NCI-H2029 treated with DMSO at 0.1 percent for 48 hours (cell line): Measurements from ENCODE around the gene SYT5.
"Not testable (repeated sequence)": the region's sequence is repeated elsewhere in the genome, so short reads cannot be mapped to it uniquely, and the experiment has no call there.

ENCODE experiments used
- DNase-seq: peaks from one replicate; lab custom pipeline; 2025; lab: John Stamatoyannopoulos, UW

The SYT5 gene

DNA sequence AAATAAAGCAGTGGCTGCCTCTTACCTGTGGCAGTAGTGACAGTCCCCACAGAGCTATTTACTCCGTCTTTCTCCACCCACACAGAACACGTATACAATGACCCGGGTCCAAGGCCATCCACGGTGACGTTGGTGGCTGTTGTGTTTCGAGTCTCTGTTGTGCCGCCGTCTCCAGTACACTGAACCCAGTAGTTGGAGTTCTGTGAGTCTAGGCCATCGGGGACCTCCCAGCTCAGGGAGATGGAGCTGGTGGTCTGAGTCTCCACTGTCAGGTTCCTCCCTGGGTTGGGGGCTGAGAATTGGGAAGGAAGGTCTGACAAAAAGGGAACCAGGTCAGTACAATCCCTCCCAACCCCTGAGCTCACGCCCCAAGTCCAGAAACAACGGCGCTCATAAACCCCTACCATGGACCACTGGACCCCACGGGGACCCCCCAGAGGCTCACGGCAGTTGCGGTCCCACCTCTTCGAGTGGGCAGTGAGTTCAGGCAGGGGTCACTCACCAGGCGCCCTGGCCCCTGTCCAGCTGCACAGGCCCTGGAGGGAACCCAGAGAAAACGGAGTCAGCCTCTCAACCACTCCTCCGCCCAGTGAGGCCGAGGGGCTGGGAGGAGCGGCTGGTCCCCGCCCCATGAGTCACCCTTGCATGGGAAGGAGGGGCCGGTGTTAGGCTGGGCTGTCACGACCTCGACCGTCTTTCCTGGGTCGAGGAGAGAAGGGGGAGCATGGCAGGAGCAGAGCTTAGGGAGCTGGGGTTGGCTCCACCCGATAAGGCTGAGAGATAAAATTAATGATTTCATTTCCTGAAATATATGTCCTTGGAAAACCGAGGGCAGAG lies 26.8 kb upstream of the SYT5 start:
- DNase-seq: peak; percentile 20

- not testable (repeated sequence) for DNase-seq
Observed at GRCh38 chr19:55202199-55202598, 22.1 kb upstream of the SYT5 start.

DNA sequence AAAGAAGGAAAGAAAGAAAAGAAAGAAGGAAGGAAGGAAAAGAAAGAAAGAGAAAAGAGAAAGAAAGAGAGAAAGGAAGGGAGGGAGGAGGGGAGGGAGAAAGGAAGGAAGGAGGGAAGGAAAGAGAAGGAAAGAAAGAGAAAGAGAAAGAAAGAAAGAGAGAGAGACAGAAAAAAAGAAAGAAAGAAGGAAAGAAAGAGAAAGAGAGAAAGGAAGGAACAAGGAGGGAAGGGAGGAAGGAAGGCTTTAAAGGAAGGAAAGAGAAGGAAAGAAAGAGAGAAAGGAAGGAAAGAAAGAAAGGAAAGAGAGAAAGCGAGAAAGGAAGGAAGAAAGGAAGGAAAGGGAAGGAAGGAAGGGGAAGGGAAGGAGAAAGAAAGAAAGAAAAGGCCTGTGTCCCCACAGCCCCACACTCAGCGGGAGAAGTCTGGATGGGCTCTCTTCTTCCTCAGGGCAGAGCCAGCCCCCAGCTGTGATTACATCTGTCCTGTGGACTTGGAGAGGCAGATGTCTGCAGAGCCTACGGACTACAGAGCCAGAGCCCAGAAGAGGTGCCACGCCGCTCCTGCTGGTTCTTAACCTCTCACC lies 19.6 kb upstream of the SYT5 start:
- no peak for DNase-seq

GRCh38 chr19:55198651-55199050 lies 18.6 kb upstream of the SYT5 start:
- no peak for DNase-seq

DNA sequence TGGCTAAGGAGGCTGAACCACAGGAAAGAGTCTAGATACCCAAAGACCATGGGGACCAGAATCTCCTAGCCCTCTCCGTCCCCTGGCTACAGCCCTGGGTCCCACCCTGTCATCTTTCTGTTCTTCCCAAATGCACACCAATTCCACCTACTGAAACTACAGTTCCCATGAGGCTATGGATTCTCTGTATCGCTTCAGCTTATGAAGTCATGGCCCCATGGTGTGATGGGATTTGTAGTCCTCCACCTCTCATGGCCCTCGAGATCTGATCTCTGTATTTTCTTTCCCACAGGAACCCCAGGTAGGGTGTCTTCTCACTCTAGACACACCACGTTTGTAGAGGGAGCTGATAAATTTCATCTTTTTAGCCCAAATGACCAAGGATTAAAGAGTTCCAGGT lies 17.4 kb upstream of the SYT5 start:
- DNase-seq: no peak

GRCh38 chr19:55196803-55197202 lies 16.7 kb upstream of the SYT5 start:
- DNase-seq: no peak

DNA sequence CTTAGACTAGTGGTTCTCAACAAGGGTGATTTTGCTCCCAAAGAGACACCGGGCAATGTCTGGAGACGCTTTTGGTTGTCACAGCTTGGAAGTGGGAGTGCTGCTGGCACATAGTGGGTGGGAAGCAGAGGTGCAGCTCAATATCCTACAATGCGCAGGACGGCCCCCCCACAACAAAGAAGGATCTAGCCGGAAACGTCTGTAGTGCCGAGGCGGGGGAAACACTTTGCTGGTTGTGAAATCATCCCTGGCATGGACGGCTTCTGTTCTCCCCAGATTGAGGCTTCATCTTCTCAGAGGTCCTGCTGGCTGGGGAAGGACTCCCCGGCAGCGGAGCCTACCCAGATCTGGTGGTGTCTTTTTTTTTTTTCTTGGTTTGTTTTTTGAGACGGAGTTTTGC lies 13.4 kb upstream of the SYT5 start:
- DNase-seq: no peak

- DNase-seq: no peak
Observed at GRCh38 chr19:55189403-55189835, 9.3 kb upstream of the SYT5 start.

- no peak for DNase-seq
Observed at GRCh38 chr19:55188625-55189024, 8.5 kb upstream of the SYT5 start.

- DNase-seq: no peak
Observed at GRCh38 chr19:55186080-55186479, 6.0 kb upstream of the SYT5 start.

DNA sequence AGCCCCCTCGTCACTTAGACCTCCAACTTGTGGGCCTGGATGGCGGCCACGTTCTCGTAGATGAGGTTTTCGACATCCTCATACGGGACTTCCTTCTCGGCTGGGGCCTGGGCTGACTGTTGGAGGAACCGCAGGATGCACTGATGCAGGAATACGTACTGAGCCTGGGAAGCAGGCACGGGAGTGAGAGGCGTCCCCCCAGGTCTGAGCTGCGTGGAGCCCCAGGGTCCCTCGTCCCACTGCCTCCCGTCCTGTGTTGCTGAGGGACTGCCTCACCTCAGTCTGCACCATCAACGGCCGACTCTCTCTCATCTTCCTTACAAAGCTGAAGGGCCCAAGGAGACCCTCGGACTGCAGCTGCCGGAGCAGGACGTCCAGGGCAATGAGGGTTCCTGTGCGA lies 1.7 kb upstream of the SYT5 start:
- DNase-seq: no peak

DNA sequence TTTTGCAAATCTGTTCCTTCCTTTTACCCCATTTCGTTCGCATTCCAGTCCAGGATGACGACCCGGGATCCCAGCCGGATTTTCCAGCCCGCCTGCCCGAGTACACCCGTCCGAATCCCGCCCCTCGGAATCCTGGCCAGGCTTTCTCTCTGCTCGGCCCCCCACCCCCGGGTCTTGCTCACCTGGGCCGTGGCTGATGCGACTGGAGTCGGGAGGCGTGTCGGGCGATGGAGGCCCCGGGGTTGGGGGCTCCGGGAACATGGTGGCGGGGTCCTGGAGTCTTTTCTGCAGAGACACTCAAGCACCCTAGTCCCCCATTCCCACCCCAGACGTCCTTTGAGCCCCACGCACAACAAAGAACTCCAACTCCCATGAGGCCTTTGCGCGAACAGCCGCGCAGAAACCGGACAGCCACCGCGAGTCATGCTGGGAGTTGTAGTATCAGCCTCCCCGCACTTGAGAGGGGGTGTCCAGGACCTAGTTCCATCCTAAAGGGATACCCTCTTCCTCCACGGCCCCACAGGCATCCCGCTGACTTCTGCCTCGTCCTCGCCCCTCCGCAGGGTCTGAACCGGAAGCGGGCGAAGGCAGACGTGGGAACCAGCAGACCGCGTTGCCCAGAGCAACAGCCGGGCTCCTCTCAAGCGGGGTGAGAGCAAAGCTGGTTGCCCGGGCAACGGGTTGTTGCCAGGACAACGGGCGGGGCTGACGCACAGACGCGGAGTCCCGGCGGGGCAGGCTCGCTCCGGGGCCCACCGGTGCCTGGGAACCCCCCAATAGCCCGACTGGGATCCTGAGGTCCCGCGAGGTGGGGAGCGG lies 1.1 kb downstream of the SYT5 start:
- DNase-seq: peak; percentile 44

- DNase-seq: no peak
Observed at GRCh38 chr19:55176076-55176475, 4.0 kb downstream of the SYT5 start.

GRCh38 chr19:55175117-55175867 lies 4.8 kb downstream of the SYT5 start:
- DNase-seq: no peak

DNA sequence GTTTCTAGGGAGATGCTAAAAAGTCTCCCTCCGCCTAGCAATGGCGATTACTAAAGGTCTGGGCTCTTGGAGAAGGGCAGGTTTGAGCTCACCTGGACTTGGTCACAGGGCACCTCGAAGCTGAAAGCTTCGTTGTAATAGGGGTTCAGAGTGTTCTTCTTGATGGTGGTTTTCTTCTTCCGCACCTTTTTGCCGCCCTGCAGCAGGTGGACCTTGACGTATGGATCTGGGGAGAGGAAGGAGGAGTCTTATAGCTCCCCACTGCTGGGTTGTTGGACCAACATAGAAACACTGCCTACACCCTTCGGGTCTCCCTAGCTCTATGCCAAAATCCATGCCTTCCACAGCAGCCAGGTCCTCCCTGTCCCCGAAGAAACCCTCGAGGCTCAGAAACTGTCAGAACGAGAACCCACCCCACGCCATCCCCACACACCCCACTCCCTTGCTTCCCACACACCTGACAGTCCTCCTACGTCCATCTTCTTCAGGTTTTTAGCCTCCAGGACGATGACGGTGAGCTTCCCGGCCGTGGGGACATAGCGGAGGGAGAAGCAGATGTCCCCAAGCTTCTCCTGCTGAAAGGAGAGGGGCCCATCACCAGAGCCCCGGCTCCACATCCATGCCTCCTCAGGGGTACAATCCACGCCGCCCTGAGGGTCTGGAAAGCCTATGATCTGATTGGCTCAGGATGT lies 5.5 kb downstream of the SYT5 start:
- no peak for DNase-seq

DNA sequence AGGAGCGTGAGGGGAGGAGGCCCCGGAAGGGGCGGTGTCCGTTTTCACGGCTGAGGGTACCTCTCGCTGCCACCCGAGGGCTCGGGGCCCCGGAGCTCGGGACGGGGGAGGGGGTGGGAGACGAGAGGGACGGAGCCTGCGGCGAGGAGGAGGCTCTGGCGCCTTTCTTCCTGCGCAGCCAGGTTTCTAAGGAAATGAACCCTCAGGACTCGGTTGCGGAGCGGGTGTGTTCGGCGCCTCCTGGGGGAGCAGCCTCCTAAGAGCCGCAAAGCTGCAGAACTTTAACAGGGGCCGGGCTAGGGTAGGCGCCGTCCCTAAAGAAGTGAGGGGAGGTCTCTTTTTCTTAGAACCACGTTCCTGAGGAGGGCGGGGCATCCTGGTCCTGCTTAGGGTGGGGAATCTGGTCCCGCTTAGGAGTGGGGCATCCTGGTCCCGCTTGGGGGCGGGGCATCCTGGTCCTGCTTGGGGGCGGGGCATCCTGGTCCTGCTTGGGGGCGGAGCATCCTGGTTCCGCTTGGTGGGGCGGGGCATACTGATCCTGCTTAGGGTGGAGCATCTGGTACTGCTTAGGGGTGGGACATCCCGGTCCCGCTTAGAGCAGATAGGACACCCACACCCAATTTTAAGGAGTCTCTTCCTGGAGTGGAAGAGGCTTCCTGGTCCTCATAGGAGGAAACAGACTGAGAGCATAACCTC lies 6.2 kb downstream of the SYT5 start:
- peak; percentile 7 for DNase-seq

DNA sequence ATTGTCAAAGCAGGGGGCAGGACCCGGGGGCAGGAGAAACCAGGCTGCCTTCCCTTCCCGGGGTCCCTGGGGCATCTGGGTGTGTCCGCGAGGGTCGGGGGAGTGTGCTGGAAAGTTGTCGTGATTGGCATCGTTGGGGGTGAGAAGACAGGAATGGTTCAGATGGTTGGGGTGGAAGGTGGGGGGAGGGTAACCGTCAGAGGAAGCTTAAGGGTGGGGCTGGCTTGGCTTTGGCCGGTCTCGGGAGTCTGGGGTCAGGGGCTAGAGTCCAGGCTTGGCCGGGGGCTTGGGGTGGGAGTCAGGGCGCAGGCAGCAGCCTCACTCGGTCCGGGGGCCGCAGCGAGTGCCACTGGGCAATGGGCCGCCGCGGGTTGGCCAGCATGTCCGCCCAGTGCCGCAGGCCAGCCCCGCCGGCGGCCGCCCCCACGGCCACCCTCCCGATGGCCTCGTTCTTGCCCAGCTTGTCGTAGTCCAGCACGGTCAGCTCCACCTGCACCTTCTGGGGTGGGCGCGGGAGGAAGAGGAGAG lies 6.8 kb downstream of the SYT5 start:
- no peak for DNase-seq

- no peak for DNase-seq
Observed at GRCh38 chr19:55172741-55173140, 7.3 kb downstream of the SYT5 start.

GRCh38 chr19:55172318-55172717 lies 7.8 kb downstream of the SYT5 start:
- not testable (repeated sequence) for DNase-seq

GRCh38 chr19:55171440-55171839 lies 8.6 kb downstream of the SYT5 start:
- no peak for DNase-seq

GRCh38 chr19:55169136-55169535 lies 11.0 kb downstream of the SYT5 start:
- DNase-seq: no peak
